Kidney (tissue), 14 donors: ENCODE measurements around the gene NEIL1. TPM values are rescaled to one million over a fixed set of nuclear protein-coding genes. Genes with fewer than 3 reads are reported as not detected.

Source experiments
- DNase-seq, 5 donors: peaks; one replicate each; pipeline ENCODE4 v3.0.0-alpha.2; 2013 to 2020
- FAIRE-seq: peaks from 2 replicates; lab custom pipeline; 2012; peaks lifted over from hg19 to GRCh38; lab: Jason Lieb, UNC
- H3K27ac ChIP-seq, 2 donors: one replicate each; pipeline ENCODE4 v1.7.0; 2013; ENCODE audit warnings: low read depth in 2 of 2, low read length in 2 of 2, inconsistent platforms in 1 of 2
- H3K27me3 ChIP-seq: one replicate; pipeline ENCODE4 v1.7.1; 2013; ENCODE audit warnings: low read length, inconsistent platforms; ENCODE audit not compliant: control insufficient read depth, insufficient read depth
- H3K36me3 ChIP-seq, 3 donors: one replicate each; pipeline versions ENCODE4 v1.7.0 to v1.7.1; 2013; ENCODE audit warnings: low read length in 3 of 3, control low read depth in 1 of 3, inconsistent platforms in 1 of 3; ENCODE audit not compliant: insufficient read depth in 3 of 3, control insufficient read depth in 2 of 3
- H3K4me1 ChIP-seq, 3 donors: one replicate each; pipeline versions ENCODE4 v1.7.0 to v1.7.1; 2013; ENCODE audit warnings: low read length in 3 of 3, inconsistent platforms in 1 of 3, low read depth in 1 of 3; ENCODE audit not compliant: control insufficient read depth in 2 of 3, insufficient read depth in 2 of 3
- H3K4me3 ChIP-seq, 3 donors: one replicate each; pipeline versions ENCODE4 v1.7.0 to v1.8.1; 2013; ENCODE audit warnings: low read length in 3 of 3, control low read depth in 1 of 3, inconsistent platforms in 1 of 3
- H3K9ac ChIP-seq, 3 donors: one replicate each; pipeline versions ENCODE4 v1.7.0 to v1.7.1; 2013; ENCODE audit warnings: low read length in 3 of 3, control low read depth in 1 of 3, inconsistent platforms in 1 of 3
- H3K9me3 ChIP-seq, 3 donors: one replicate each; pipeline versions ENCODE4 v1.7.0 to v1.7.1; 2013; ENCODE audit warnings: low read length in 3 of 3, control low read depth in 1 of 3, inconsistent platforms in 1 of 3; ENCODE audit not compliant: control insufficient read depth in 2 of 3, insufficient read depth in 1 of 3
- CTCF ChIP-seq: IDR thresholded peaks from 3 replicates; pipeline ENCODE4 v1.5.1; 2012; ENCODE audit warnings: mild to moderate bottlenecking, moderate library complexity, borderline replicate concordance; ENCODE audit not compliant: insufficient read depth; ENCODE audit errors: extremely low read depth
- intact Hi-C: fragments of 100-400 bp; cut with DNase I; formaldehyde crosslinking; loops from one replicate; pipeline ENCODE4 v1.11.1; 2022
- polyA plus RNA-seq: library from polyadenylated mRNA; stranded (reverse); fragments of 350-450 nt; fragmentation: Illumina TruSeq; extraction: RNeasy Lipid Tissue Mini Kit (QIAGEN cat#74804); gene quantifications from one replicate; pipeline ENCODE4 v1.2.3, GENCODE V29; 2014; ENCODE audit warnings: low read depth, low replicate concordance; ENCODE audit not compliant: insufficient read depth
- total RNA-seq: library from RNA; stranded (reverse); fragmentation: NEBNext Ultra II Directional; extraction: Animal tissue kit (Norgen Biotek cat#: 25700); gene quantifications from one replicate; pipeline ENCODE4 v1.2.1, GENCODE V29; 2021
- donor health status: control.
- donor health status: control.
- donor health status: control.
- donor health status: control.
- donor health status: control.
- donor health status: DM: yes; HTN: yes; CAD: no.
- donor health status: Normal renal cell carcinoma (clear cell type).

The NEIL1 gene
- total and polyA plus RNA-seq, 2 donors from 2014 or later: 22.6 to 42.9 TPM

GRCh38 chr15:75369897-75370581, 23.2 kb downstream of the NEIL1 start:
- no peak for TF ChIP-seq CTCF
- DNase-seq: no peak
- Histone ChIP-seq H3K4me3 (no peak overlapping the region), H3K9ac (no peak overlapping the region), H3K27ac (no peak overlapping the region), H3K4me1 (peaks cover 4 to 17% (median 15%) of the 10 kb centered on the region in 3 donors), H3K27me3 (no peaks in the 10 kb centered on the region), H3K9me3 (no peaks in the 10 kb centered on the region), H3K36me3 (peaks cover 12 to 52% (median 32%) of the 10 kb centered on the region in 3 donors)
- no peak for FAIRE-seq
- intact Hi-C loops: no loop called here

DNA sequence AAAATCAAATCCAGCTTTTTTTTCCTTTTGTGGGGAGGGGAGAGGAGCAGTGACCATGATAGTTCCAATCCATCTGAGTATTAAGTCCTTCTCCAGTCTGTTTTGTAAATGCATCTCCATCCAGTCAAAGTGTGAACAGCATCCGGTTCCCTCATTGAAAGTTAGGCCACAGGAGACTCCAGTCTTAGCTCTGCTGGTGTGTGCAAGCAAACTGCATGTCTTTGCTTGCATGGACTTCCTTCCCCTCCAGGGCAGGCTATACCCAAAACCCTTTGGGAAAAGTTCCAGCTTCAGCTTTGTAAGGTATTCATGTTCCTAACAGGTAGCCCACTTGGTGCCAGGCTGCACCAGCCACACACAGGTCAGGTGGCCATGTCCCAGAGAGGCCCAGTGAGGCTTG, 24.6 kb downstream of the NEIL1 start:
- Histone ChIP-seq H3K27me3 (no peaks in the 10 kb centered on the region), H3K9me3 (no peaks in the 10 kb centered on the region), H3K36me3 (peaks cover 15 to 53% (median 33%) of the 10 kb centered on the region in 3 donors), H3K4me1 (peaks cover 4 to 17% (median 15%) of the 10 kb centered on the region in 3 donors), H3K27ac (no peak overlapping the region), H3K9ac (peak overlapping the region in 1 of 3 donors; percentile 23), H3K4me3 (no peak overlapping the region)
- intact Hi-C loops: no loop called here
- no peak for TF ChIP-seq CTCF
- DNase-seq: no peak
- no peak for FAIRE-seq

- Histone ChIP-seq H3K9me3 (no peaks in the 10 kb centered on the region), H3K27ac (no peak overlapping the region), H3K27me3 (no peaks in the 10 kb centered on the region), H3K36me3 (peaks cover 13 to 49% (median 32%) of the 10 kb centered on the region in 3 donors), H3K4me3 (no peak overlapping the region), H3K4me1 (peaks cover 4 to 17% (median 13%) of the 10 kb centered on the region in 3 donors), H3K9ac (no peak overlapping the region)
- DNase-seq (no peak), FAIRE-seq (no peak)
- no peak for TF ChIP-seq CTCF
- intact Hi-C loops: no loop called here
These were observed 25.3 kb downstream of the NEIL1 start for GRCh38 chr15:75371901-75372688.
